Measurements from ENCODE around the gene RELL2.

The RELL2 gene

GRCh38 chr5:141654298-141654697 lies 17.5 kb downstream of the RELL2 start:
- no peak for TF ChIP-seq TAF1 (IDR thresholded peaks at IDR 0.05; ENCODE audit: borderline replicate concordance, insufficient read depth, low read length)
- TF ChIP-seq SIN3A (IDR thresholded peaks at IDR 0.05; ENCODE audit: borderline replicate concordance, insufficient read depth, low read length) = no peak
- TF ChIP-seq REST (IDR thresholded peaks at IDR 0.05; ENCODE audit: insufficient read depth in 1 of 2, low read depth in 2 of 2, low read length in 2 of 2) = no peak
- TF ChIP-seq FOXP2 (optimal IDR thresholded peaks at IDR 0.05; ENCODE audit: borderline replicate concordance, extremely low read depth, extremely low read length, insufficient read depth) = no peak

DNA sequence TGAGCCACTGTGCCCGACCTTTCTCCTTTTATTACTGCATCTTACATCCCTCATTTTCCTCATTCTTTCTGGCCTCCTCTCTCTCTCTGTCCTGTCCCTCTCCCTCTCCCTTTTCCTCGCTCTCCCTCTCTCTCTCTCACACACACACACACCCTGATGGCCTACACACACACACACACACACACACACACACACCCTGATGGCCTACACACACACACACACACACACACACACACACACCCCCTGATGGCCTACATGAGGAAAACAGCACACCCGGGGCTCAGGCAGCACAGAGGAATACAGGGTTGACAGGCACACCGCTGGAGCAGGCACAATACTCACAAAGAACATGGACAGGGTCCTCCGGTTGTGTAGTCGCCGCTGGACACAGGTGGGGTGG lies 18.2 kb downstream of the RELL2 start:
- TF ChIP-seq TAF1 (IDR thresholded peaks at IDR 0.05; ENCODE audit: borderline replicate concordance, insufficient read depth, low read length) (no peak), POLR2AphosphoS5 (IDR thresholded peaks at IDR 0.05; ENCODE audit: low read depth, low read length) (no peak), FOXP2 (optimal IDR thresholded peaks at IDR 0.05; ENCODE audit: borderline replicate concordance, extremely low read depth, extremely low read length, insufficient read depth) (no peak), SIN3A (IDR thresholded peaks at IDR 0.05; ENCODE audit: borderline replicate concordance, insufficient read depth, low read length) (no peak)

DNA sequence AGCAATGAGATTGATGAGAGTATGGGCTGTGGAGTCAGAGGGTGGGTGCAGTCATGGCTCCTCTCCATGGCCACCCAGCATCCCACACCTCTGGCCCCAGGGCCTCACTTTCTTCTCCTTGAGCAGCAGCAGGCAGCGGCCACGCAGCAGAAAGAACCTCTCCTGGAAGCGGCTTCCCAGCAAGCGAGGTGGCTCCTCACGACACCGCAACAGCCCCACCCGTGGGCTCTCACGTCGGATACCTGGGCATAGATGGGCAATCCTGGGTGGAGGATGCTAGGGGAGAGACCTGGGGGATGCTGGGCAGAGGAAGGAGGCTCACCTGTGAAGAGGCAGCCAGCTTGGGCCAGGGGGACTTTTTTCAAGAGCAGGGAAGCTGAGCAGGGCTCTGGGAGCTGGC lies 19.6 kb downstream of the RELL2 start:
- TF ChIP-seq REST (IDR thresholded peaks at IDR 0.05; ENCODE audit: insufficient read depth in 1 of 2, low read depth in 2 of 2, low read length in 2 of 2) = no peak
- no peak for TF ChIP-seq SIN3A (IDR thresholded peaks at IDR 0.05; ENCODE audit: borderline replicate concordance, insufficient read depth, low read length)
- TF ChIP-seq FOXP2 (optimal IDR thresholded peaks at IDR 0.05; ENCODE audit: borderline replicate concordance, extremely low read depth, extremely low read length, insufficient read depth) = no peak
- no peak for TF ChIP-seq POLR2AphosphoS5 (IDR thresholded peaks at IDR 0.05; ENCODE audit: low read depth, low read length)
- TF ChIP-seq TAF1 (IDR thresholded peaks at IDR 0.05; ENCODE audit: borderline replicate concordance, insufficient read depth, low read length) = no peak

- TF ChIP-seq SIN3A (IDR thresholded peaks at IDR 0.05; ENCODE audit: borderline replicate concordance, insufficient read depth, low read length) (no peak), TAF1 (IDR thresholded peaks at IDR 0.05; ENCODE audit: borderline replicate concordance, insufficient read depth, low read length) (no peak), FOXP2 (optimal IDR thresholded peaks at IDR 0.05; ENCODE audit: borderline replicate concordance, extremely low read depth, extremely low read length, insufficient read depth) (no peak)
Observed at GRCh38 chr5:141657404-141657803, 20.6 kb downstream of the RELL2 start.

DNA sequence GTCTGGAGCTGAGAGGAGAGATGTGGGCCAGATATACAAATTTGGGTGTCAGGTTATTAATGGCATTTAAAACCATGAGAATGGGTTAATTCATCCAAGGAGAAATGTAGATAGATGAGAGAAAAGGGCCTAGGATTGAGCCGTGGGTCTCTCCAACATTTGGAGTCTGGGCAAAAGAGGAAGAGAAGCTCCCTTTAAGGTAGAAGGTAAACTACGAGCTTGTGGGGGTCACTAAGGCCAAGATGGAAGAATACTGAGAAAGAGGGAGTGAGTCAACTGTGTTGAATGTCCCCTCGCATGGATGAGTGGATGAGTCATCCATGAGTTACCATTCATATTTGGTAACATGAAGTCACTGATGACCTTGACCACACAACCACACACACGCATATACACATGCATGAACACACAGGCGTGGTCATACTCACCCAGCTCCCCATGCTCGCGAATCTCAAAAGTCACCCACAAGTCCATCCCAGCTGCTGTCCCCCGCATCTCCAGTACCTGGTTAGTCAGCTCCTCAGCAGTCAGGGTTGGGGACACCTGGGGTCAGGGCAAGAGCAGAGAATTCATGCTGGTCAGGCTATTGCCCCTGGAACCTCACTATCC lies 21.2 kb downstream of the RELL2 start:
- no peak for TF ChIP-seq POLR2AphosphoS5 (IDR thresholded peaks at IDR 0.05; ENCODE audit: low read depth, low read length)
- TF ChIP-seq REST (IDR thresholded peaks at IDR 0.05; ENCODE audit: insufficient read depth in 1 of 2, low read depth in 2 of 2, low read length in 2 of 2) = no peak
- no peak for TF ChIP-seq SIN3A (IDR thresholded peaks at IDR 0.05; ENCODE audit: borderline replicate concordance, insufficient read depth, low read length)
- TF ChIP-seq FOXP2 (optimal IDR thresholded peaks at IDR 0.05; ENCODE audit: borderline replicate concordance, extremely low read depth, extremely low read length, insufficient read depth) = no peak
- TF ChIP-seq TAF1 (IDR thresholded peaks at IDR 0.05; ENCODE audit: borderline replicate concordance, insufficient read depth, low read length) = no peak

- TF ChIP-seq TAF1 (IDR thresholded peaks at IDR 0.05; ENCODE audit: borderline replicate concordance, insufficient read depth, low read length) (no peak), FOXP2 (optimal IDR thresholded peaks at IDR 0.05; ENCODE audit: borderline replicate concordance, extremely low read depth, extremely low read length, insufficient read depth) (no peak), SIN3A (IDR thresholded peaks at IDR 0.05; ENCODE audit: borderline replicate concordance, insufficient read depth, low read length) (no peak)
Observed at GRCh38 chr5:141662028-141662427, 25.2 kb downstream of the RELL2 start.

Data from PFSK-1 (cell line).